Neural progenitor cell (in vitro differentiated cells): ENCODE measurements around the gene NPC2.

Experiments
- EZH2 ChIP-seq: fragments of 200-600 bp; sonication (generic); IDR thresholded peaks from 2 replicates; pipeline ENCODE4 v1.6.1; 2017; ENCODE audit warnings: antibody characterized with exemption, mild to moderate bottlenecking, moderate library complexity
- EZH2phosphoT487 ChIP-seq: fragments of 200-600 bp; sonication (generic); IDR thresholded peaks from 2 replicates; pipeline ENCODE4 v1.6.1; 2017; ENCODE audit warnings: antibody characterized with exemption
- TF ChIP-seq, protein P1 (sequence below): fragments of 200-600 bp; sonication (generic); IDR thresholded peaks from 2 replicates; pipeline ENCODE4 v1.5.1; 2017; ENCODE audit warnings: antibody characterized with exemption, mild to moderate bottlenecking

DNA sequence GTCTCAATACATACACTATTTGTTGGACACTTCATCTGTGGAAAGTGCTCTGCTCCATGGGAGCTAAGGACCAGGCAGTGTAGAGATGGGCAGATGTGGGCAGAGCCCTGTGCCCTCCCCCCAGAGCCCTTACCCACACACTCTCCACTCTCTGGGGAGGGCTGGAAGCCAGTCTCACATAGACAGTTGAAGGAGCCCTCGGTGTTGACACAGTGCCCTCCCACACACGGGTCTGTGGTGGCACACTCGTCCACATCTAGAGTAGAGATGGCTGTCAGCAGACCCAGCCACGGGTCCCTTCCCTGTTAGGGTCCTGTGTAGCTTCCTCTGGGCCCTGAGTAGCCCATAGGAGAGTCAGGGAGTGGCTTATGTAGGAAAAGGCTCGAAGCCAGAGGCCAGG lies 14.7 kb upstream of the NPC2 start:
- TF ChIP-seq EZH2 = no peak
- TF ChIP-seq, protein P1, sequence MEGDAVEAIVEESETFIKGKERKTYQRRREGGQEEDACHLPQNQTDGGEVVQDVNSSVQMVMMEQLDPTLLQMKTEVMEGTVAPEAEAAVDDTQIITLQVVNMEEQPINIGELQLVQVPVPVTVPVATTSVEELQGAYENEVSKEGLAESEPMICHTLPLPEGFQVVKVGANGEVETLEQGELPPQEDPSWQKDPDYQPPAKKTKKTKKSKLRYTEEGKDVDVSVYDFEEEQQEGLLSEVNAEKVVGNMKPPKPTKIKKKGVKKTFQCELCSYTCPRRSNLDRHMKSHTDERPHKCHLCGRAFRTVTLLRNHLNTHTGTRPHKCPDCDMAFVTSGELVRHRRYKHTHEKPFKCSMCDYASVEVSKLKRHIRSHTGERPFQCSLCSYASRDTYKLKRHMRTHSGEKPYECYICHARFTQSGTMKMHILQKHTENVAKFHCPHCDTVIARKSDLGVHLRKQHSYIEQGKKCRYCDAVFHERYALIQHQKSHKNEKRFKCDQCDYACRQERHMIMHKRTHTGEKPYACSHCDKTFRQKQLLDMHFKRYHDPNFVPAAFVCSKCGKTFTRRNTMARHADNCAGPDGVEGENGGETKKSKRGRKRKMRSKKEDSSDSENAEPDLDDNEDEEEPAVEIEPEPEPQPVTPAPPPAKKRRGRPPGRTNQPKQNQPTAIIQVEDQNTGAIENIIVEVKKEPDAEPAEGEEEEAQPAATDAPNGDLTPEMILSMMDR = no peak
- TF ChIP-seq EZH2phosphoT487 = no peak
